T-helper 1 cell (primary cell): ENCODE data around the gene N4BP2L2.
"Not testable (repeated sequence)": the region's sequence is repeated elsewhere in the genome, so short reads cannot be mapped to it uniquely, and the experiment has no call there.

Experiments
- DNase-seq, 5 donors: peaks; one replicate each; pipeline ENCODE4 v3.0.0-alpha.2; 2012 to 2020
- total RNA-seq, 4 donors: gene quantifications; one replicate each; lab custom pipeline; 2026; lab: John Stamatoyannopoulos, UW

Gene N4BP2L2
- total RNA-seq: 209 to 382 (median 344) reads per million in 4 donors

GRCh38 chr13:32538621-32539246 is at the start of gene N4BP2L2:
Gene N4BP2L2 (minus strand): TSS chr13:32538795. CDS start chr13:32537027, 1,768 bp downstream.
- DNase-seq: peak; percentile 72 to 95 (median 84)

GRCh38 chr13:32587811-32588170 is 49.2 kb upstream of the N4BP2L2 start:
- no peak for DNase-seq

GRCh38 chr13:32587011-32587810 is 48.6 kb upstream of the N4BP2L2 start:
- DNase-seq: peak; percentile 32 to 60 (median 44)

GRCh38 chr13:32586080-32586900 is 47.7 kb upstream of the N4BP2L2 start, which contains the start of gene PDS5B:
Gene PDS5B (plus strand): TSS chr13:32586452. CDS start chr13:32648773, 62,321 bp downstream.
- DNase-seq: peak; percentile 92 to 97 (median 95)

- no peak for DNase-seq
Measured at GRCh38 chr13:32585550-32586079, 47.0 kb upstream of the N4BP2L2 start.

GRCh38 chr13:32582991-32583390 is 44.4 kb upstream of the N4BP2L2 start:
- DNase-seq: no peak

GRCh38 chr13:32582281-32582680 is 43.7 kb upstream of the N4BP2L2 start:
- no peak for DNase-seq

GRCh38 chr13:32581177-32581786 is 42.7 kb upstream of the N4BP2L2 start:
- DNase-seq: peak in 1 of 5 donors; percentile 18

GRCh38 chr13:32577032-32577431 is 38.4 kb upstream of the N4BP2L2 start:
- DNase-seq: no peak

GRCh38 chr13:32575687-32576086 is 37.1 kb upstream of the N4BP2L2 start:
- not testable (repeated sequence) for DNase-seq

- not testable (repeated sequence) for DNase-seq
Measured at GRCh38 chr13:32560842-32561241, 22.2 kb upstream of the N4BP2L2 start.

- no peak for DNase-seq
Measured at GRCh38 chr13:32555613-32556012, 17.0 kb upstream of the N4BP2L2 start.

- DNase-seq: no peak
Measured at GRCh38 chr13:32553720-32554119, 15.1 kb upstream of the N4BP2L2 start.

GRCh38 chr13:32549788-32550187 is 11.2 kb upstream of the N4BP2L2 start:
- DNase-seq: no peak

- DNase-seq: no peak
Measured at GRCh38 chr13:32548837-32549236, 10.2 kb upstream of the N4BP2L2 start.

- no peak for DNase-seq
Measured at GRCh38 chr13:32545083-32545482, 6.5 kb upstream of the N4BP2L2 start.

GRCh38 chr13:32542221-32542620 is 3.6 kb upstream of the N4BP2L2 start:
- DNase-seq: no peak

GRCh38 chr13:32538143-32538620 is 413 bp downstream of the N4BP2L2 start:
- DNase-seq: no peak

- DNase-seq: peak; percentile 8 to 52 (median 18)
Measured at GRCh38 chr13:32537580-32538142, 934 bp downstream of the N4BP2L2 start.

- no peak for DNase-seq
Measured at GRCh38 chr13:32535748-32536147, 2.8 kb downstream of the N4BP2L2 start.

- peak in 1 of 5 donors; percentile 19 for DNase-seq
Measured at GRCh38 chr13:32535115-32535514, 3.5 kb downstream of the N4BP2L2 start.

GRCh38 chr13:32530841-32531253 is 7.7 kb downstream of the N4BP2L2 start:
- peak in 1 of 5 donors; percentile 52 for DNase-seq
